Measurements from ENCODE around the gene ABCB11. TPM values are rescaled to one million over a fixed set of nuclear protein-coding genes. Genes with fewer than 3 reads are reported as not detected.

ABCB11 gene
- total and polyA plus RNA-seq, 4 donors: 18.3 to 74.3 (median 38.3) TPM

- no peaks in the 10 kb centered on the region for H3K27me3 ChIP-seq (ENCODE audit: control insufficient read depth in 4 of 4, insufficient read depth in 4 of 4, low read length in 3 of 4)
- H3K9ac ChIP-seq (ENCODE audit: low read depth in 1 of 2, low read length in 2 of 2): no peak overlapping the region
- H3K4me1 ChIP-seq (ENCODE audit: control insufficient read depth in 4 of 4, insufficient read depth in 4 of 4, low read length in 3 of 4): peaks cover 2 to 18% (median 9%) of the 10 kb centered on the region in 4 donors
- WGBS: 53% methylated on average over 1 of the region's 1 CpG
- no peak overlapping the region for H3K4me3 ChIP-seq (ENCODE audit: low read depth in 1 of 3, low read length in 3 of 3)
- DNase-seq (ENCODE audit: low spot score): no peak
- no peak overlapping the region for H3K27ac ChIP-seq (ENCODE audit: low read depth in 1 of 2, low read length in 2 of 2)
- TF ChIP-seq ATF3 (IDR thresholded peaks at IDR 0.05) (no peak), RXRA (IDR thresholded peaks at IDR 0.05) (no peak), FOXA1 (IDR thresholded peaks at IDR 0.05) (no peak), CTCF (IDR thresholded peaks at IDR 0.05; ENCODE audit: low read depth, low read length, missing input control) (no peak), REST (IDR thresholded peaks at IDR 0.05) (no peak), HNF4G (IDR thresholded peaks at IDR 0.05) (no peak), FOXA2 (IDR thresholded peaks at IDR 0.05) (no peak), JUND (IDR thresholded peaks at IDR 0.05) (no peak), HNF4A (conservative IDR thresholded peaks at IDR 0.05) (no peak), EGR1 (IDR thresholded peaks at IDR 0.05; ENCODE audit: low read depth in 2 of 2) (no peak), NR2F2 (IDR thresholded peaks at IDR 0.05) (no peak), MAX (IDR thresholded peaks at IDR 0.05) (no peak), SP1 (IDR thresholded peaks at IDR 0.05) (no peak), YY1 (IDR thresholded peaks at IDR 0.05) (no peak), RAD21 (IDR thresholded peaks at IDR 0.05) (no peak), ZBTB33 (IDR thresholded peaks at IDR 0.05) (no peak), GABPA (IDR thresholded peaks at IDR 0.05 in 1 of 2, conservative IDR thresholded peaks at IDR 0.05 in 1 of 2) (no peak), TAF1 (conservative IDR thresholded peaks at IDR 0.05) (no peak)
- H3K36me3 ChIP-seq (ENCODE audit: control insufficient read depth in 4 of 4, insufficient read depth in 3 of 4, low read depth in 1 of 4, low read length in 3 of 4): no peaks in the 10 kb centered on the region
- no peaks in the 10 kb centered on the region for H3K9me3 ChIP-seq (ENCODE audit: control insufficient read depth in 4 of 4, low read length in 3 of 4)
These were observed 133.7 kb downstream of the ABCB11 start for GRCh38 chr2:168897449-168897848.
